ENCODE measurements around the gene ARVCF.

The ARVCF gene

DNA sequence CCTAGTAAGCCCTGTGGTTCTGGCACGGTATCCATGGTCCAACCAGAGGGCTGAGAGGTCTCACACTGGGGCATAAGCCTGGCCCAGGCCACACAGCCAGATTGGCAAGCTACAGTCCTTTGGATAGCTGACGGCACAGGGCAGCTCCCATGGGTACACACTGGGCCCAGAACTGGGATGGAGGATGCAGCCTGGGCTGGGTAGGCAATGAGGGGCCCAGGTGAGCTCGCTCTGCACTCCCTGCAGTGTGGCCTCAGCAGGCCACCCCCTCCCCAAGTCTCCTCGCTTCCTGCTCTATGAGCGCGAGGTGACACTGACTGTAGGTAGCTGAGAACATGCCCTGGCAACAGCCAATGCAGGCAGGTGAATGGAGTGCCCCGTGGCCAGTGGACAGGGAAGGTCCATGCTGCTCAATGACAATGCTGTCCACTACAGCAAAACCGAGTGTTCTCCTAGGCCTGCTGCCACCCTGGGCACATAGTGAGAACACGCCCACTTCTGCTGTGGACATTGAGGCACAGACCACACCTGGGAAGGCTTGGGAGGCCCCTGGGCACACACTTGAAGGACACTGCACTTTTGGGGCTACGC, 3.8 kb downstream of the ARVCF start:
- Histone ChIP-seq H3K27me3 (ENCODE audit: insufficient read depth, low read length) (peaks cover 13% of the 10 kb centered on the region), H3K36me3 (ENCODE audit: insufficient read depth, low read length) (no peaks in the 10 kb centered on the region), H3K4me1 (ENCODE audit: insufficient read depth, low read length) (peaks cover 14% of the 10 kb centered on the region), H3K4me3 (ENCODE audit: low read length) (no peak overlapping the region), H2AFZ (ENCODE audit: low read depth, low read length) (no peak overlapping the region), H3K9me3 (ENCODE audit: low read length) (no peaks in the 10 kb centered on the region)

DNA sequence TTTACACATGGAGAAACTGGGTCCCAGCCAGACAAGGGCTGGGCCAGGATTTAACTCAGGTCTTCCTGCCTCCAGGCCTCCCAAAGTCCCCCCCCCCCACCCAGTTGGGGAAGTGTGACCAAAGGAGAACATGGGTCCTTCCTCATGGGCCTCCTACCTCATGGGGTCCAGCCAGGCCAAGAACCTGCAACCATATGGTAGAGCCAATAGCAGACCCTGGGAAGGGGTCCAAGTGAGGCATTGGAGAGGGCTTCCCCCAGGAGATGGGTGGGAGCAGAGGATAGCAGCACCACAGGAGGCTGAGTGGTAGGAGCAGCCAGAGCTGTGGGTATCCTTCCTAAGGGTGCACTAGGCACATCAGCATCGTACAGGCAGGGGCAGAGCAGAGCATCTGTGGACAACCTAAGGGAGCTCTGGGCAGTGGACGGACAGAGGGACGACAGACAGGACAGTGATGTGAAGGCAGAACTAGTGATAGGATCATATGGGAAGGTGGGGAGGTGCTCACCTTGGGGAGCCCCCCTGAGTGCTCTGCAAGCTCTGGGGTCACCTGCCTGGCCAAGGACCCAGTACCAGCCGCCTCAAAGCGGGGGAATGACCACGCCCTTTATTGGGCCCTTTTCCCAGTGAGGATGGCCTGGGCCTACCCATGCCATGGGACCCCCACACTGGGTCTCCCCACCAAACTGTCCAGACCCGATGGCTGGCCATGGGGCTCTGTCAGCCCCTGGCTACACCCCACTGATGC, 4.5 kb downstream of the ARVCF start:
- Histone ChIP-seq H3K36me3 (ENCODE audit: insufficient read depth, low read length) (no peaks in the 10 kb centered on the region), H3K27me3 (ENCODE audit: insufficient read depth, low read length) (peaks cover 6% of the 10 kb centered on the region), H3K4me3 (ENCODE audit: low read length) (no peak overlapping the region), H3K4me1 (ENCODE audit: insufficient read depth, low read length) (peaks cover 9% of the 10 kb centered on the region), H2AFZ (ENCODE audit: low read depth, low read length) (no peak overlapping the region), H3K9me3 (ENCODE audit: low read length) (no peaks in the 10 kb centered on the region)

DNA sequence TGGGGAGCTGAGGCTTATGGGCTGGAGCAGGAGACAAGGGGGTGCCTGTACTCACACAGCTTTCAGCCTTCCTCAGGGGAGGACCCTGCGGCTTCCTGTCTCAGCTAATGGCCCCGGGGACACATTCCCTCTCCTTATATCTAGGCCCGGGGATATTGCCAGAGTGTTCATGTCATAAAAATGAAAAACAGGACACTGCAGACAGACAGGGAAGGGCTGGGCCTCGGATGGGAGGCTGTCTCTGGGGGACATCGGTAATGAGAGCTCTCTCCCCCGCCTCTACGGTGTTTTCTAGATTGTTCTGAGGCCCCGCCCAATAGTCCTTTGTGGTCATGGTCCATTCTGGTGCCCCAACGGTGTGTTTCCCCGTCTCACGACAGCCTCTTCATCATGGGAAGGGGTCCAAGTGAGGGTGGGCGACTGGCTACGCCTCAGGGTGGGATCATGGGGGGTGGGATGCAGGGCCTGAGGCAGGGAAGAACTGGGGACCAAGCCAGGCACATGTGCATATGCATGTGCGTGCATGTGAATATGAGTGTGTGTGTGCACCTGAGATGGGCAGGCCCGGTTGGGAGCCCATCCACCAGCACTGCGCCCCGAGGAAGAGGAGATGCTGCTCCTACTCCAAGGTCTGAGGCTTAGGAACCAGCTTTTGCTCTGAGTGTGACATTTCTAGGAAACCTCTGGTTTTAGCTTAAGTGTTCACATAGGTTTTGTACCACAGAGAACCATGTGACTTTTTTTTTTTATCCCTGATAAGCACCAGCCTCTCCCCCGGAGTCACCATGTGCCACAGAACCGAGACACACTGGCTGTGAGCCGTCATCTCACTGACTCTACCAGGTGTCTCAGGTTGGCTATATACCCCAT, 5.3 kb downstream of the ARVCF start:
- Histone ChIP-seq H3K4me3 (ENCODE audit: low read length) (no peak overlapping the region), H2AFZ (ENCODE audit: low read depth, low read length) (no peak overlapping the region), H3K27me3 (ENCODE audit: insufficient read depth, low read length) (peaks cover 5% of the 10 kb centered on the region), H3K4me1 (ENCODE audit: insufficient read depth, low read length) (peaks cover 7% of the 10 kb centered on the region), H3K36me3 (ENCODE audit: insufficient read depth, low read length) (no peaks in the 10 kb centered on the region), H3K9me3 (ENCODE audit: low read length) (no peaks in the 10 kb centered on the region)

DNA sequence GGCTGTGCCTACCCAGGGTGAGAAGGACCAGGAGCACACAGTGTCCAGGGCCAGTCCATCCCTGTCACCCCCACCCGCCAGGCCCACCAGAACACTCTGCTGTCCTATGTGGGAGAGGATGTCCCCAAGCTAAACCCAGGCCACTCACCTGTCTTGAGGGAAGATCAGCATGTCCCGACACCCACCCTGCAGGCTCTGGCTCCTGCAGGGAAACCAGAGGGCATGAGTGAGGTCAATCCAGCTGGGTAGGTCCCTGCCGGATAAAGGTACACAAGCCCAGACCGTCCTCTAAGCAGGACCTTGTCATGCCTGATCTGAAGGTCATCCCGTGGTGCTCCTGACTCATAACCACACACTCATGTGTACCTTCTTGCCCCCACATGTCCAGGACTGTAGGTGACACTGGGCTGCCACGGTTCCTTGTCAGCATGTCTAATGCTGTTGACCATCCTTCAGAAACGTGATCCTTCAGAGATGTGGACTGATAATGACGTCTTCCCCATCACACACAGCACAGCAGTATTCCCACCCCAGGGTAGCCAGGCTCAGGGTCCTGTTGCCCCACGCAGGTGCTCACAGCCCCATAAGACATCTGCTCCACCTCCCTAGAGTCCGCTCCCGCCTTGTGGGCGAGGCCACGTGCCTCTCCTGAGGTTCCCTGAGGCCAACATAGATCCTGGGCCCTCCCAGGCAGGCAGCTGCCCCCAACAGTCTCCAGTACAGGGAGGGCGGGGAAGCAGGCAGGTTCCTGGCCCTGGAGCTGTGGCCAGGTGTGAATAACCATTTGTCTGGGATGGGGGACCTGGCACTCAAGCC, 6.1 kb downstream of the ARVCF start:
- no peaks in the 10 kb centered on the region for H3K36me3 ChIP-seq (ENCODE audit: insufficient read depth, low read length)
- no peak overlapping the region for H2AFZ ChIP-seq (ENCODE audit: low read depth, low read length)
- peaks cover 4% of the 10 kb centered on the region for H3K27me3 ChIP-seq (ENCODE audit: insufficient read depth, low read length)
- peaks cover 7% of the 10 kb centered on the region for H3K4me1 ChIP-seq (ENCODE audit: insufficient read depth, low read length)
- H3K4me3 ChIP-seq (ENCODE audit: low read length) = no peak overlapping the region
- no peaks in the 10 kb centered on the region for H3K9me3 ChIP-seq (ENCODE audit: low read length)

DNA sequence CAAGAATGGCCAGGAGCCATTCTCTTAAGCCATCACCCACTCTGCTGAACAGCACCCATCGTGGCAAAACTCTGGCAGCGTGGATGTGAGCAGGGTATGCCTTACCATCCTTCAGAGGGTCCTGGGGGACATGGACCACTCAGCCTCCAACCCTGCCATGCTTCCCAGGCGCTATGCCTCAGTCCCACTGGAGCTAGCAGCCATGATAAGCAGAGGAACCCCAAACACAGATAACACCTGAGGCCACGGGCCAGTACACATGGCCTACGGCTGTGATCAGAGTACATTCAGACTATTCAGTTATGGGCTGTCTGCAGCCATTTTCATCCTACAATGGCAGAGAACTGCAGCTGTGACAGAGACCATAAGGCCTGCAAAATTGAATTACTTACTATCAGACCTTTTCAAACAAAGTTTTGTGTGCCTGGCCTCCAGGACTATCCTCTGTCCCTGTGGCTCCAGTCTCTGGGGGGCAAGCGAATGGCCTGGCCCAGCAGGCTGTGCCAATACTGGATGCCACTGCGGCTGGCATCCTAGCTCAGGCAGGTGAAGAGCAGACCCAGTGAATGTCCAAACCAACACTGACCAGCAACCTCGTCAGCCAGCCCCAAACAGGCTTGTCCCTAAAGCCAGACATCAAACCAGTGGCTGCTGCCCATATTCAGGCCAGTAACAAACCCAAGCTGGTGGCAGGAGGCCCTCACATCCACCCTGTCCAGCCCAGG, 6.9 kb downstream of the ARVCF start:
- H2AFZ ChIP-seq (ENCODE audit: low read depth, low read length) = no peak overlapping the region
- peaks cover 4% of the 10 kb centered on the region for H3K4me1 ChIP-seq (ENCODE audit: insufficient read depth, low read length)
- H3K36me3 ChIP-seq (ENCODE audit: insufficient read depth, low read length) = no peaks in the 10 kb centered on the region
- no peak overlapping the region for H3K4me3 ChIP-seq (ENCODE audit: low read length)
- H3K9me3 ChIP-seq (ENCODE audit: low read length) = no peaks in the 10 kb centered on the region
- no peaks in the 10 kb centered on the region for H3K27me3 ChIP-seq (ENCODE audit: insufficient read depth, low read length)

DNA sequence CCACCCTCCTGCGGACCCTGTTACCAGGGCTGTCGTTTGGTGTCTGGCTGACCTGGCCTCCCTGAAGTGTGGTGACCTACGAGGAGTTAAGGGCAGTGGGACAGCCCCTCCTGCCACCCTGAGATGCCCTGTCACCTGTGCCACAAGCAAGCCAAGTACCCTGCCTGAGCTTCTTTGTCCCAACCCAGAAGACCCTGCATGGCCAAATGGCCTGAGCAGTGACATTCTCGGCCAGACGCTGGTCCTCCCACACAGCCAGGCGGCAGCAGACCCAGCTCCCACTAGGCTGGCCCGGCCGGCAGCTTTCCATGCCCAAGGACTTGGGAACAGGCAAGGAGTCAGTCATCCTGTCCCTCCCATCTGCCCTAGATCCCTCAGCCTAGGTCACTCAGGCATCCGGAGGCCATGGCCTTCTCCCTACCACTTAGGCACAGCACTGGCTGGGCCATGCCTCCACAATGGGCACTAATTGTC, 7.6 kb downstream of the ARVCF start:
- Histone ChIP-seq H3K36me3 (ENCODE audit: insufficient read depth, low read length) (no peaks in the 10 kb centered on the region), H3K4me3 (ENCODE audit: low read length) (no peak overlapping the region), H2AFZ (ENCODE audit: low read depth, low read length) (no peak overlapping the region), H3K4me1 (ENCODE audit: insufficient read depth, low read length) (peaks cover 4% of the 10 kb centered on the region), H3K9me3 (ENCODE audit: low read length) (peaks cover 2% of the 10 kb centered on the region), H3K27me3 (ENCODE audit: insufficient read depth, low read length) (no peaks in the 10 kb centered on the region)

DNA sequence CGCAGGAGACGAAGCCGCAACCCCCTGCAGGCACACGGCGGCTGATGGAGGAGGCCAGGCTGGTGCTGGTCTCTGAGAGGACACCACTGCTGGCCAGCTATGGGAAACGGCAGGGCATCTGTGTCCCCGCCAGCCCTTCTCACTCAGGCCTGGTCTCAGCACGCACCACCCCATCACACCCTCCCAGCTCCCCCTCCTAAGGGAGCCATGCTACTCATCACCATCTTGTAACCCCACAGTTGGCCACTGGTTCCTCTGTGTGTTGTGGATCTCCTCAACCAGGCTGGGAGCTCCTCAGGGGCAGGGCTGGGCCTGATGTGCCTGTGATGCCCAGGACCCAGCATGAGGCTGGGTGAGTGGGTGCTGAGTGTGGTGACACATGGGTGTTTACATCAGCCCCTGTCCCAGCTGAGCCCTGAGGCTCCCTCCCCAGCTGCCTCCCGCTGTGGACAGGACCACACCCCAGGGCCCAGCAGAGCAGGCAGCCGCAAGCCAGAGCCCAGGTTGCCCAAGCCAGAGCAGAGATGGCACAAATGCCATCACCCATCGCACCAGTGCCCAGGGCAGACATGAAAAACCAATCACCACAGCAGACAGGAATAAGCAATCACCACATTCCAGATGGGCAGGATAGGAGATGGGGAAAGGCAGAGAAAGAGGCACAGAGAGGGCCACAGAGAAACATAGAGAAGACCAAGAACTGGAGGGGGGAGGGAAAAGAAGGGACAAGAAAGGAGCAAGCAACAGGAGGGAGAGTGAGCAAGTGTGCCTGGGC, 8.2 kb downstream of the ARVCF start:
- Histone ChIP-seq H3K4me3 (ENCODE audit: low read length) (no peak overlapping the region), H3K4me1 (ENCODE audit: insufficient read depth, low read length) (peaks cover 4% of the 10 kb centered on the region), H3K27me3 (ENCODE audit: insufficient read depth, low read length) (no peaks in the 10 kb centered on the region), H2AFZ (ENCODE audit: low read depth, low read length) (no peak overlapping the region), H3K36me3 (ENCODE audit: insufficient read depth, low read length) (no peaks in the 10 kb centered on the region), H3K9me3 (ENCODE audit: low read length) (peaks cover 2% of the 10 kb centered on the region)

DNA sequence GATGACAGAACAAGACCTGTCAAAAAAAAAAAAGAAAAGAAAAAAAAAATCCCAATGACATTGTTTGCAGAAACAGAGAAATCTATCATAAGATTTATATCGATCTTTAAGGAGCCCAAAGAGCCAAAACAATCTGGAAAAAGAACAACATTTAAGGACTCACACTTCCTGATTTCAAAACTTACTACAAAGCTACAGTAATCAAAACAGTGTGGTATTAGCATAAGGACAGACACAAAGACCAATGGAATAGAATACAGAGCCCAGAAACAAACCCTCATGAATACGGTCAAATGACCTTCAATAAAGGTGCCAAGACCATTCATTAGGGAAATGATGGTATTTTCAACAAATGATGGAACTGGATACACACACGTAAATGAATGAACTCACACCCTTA, 12.2 kb downstream of the ARVCF start:
- Histone ChIP-seq H3K36me3 (ENCODE audit: insufficient read depth, low read length) (no peaks in the 10 kb centered on the region), H3K9me3 (ENCODE audit: low read length) (peaks cover 2% of the 10 kb centered on the region), H3K27me3 (ENCODE audit: insufficient read depth, low read length) (no peaks in the 10 kb centered on the region), H3K4me3 (ENCODE audit: low read length) (no peak overlapping the region), H2AFZ (ENCODE audit: low read depth, low read length) (no peak overlapping the region), H3K4me1 (ENCODE audit: insufficient read depth, low read length) (peaks cover 31% of the 10 kb centered on the region)

DNA sequence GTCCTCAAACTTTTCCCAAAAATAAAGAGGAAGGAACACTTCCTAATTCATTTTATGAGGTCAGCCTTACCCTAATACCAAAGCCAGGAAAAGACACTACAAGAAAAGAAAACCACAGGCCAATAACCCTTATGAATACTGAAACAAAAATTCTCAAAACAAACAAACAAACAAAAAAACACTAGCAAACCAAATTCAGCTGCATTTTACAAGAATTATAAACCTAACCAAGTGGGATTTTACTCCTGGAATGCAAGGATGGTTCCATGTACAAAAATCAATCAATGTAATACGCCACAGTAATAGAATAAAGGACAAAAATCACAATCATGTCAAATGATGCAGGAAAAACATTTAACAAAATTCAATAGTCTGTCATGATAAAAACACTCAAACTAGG, 13.3 kb downstream of the ARVCF start:
- no peaks in the 10 kb centered on the region for H3K27me3 ChIP-seq (ENCODE audit: insufficient read depth, low read length)
- no peak overlapping the region for H3K4me3 ChIP-seq (ENCODE audit: low read length)

DNA sequence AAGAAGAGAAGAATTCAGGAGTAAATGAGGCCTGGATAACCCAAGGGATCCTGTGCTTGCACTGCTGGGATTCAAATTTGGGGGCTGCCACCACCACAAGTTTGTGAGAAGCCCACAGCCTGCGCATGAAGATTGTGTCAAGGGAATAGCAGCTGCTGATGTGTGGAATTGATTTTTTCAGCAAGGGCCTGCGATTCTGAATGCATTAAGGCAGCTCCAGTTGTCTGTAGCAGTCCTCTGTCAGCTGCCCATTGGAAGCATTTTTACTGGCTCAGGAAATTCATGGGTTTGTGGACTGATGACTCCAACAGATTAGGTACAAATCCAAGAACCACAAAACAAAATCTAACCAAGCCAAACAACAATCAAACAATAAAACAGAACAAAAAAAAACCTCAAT, 14.0 kb downstream of the ARVCF start:
- peaks cover 2% of the 10 kb centered on the region for H3K9me3 ChIP-seq (ENCODE audit: low read length)
- H3K27me3 ChIP-seq (ENCODE audit: insufficient read depth, low read length) = no peaks in the 10 kb centered on the region
- H3K4me1 ChIP-seq (ENCODE audit: insufficient read depth, low read length) = peaks cover 49% of the 10 kb centered on the region
- no peaks in the 10 kb centered on the region for H3K36me3 ChIP-seq (ENCODE audit: insufficient read depth, low read length)
- no peak overlapping the region for H3K4me3 ChIP-seq (ENCODE audit: low read length)
- peak overlapping the region; percentile 2 for H2AFZ ChIP-seq (ENCODE audit: low read depth, low read length)

More for the DNA sequence above, 13.3 kb downstream of the ARVCF start:
- peaks cover 2% of the 10 kb centered on the region for H3K9me3 ChIP-seq (ENCODE audit: low read length)
- H3K4me1 ChIP-seq (ENCODE audit: insufficient read depth, low read length) = peaks cover 42% of the 10 kb centered on the region
- H2AFZ ChIP-seq (ENCODE audit: low read depth, low read length) = no peak overlapping the region
- H3K36me3 ChIP-seq (ENCODE audit: insufficient read depth, low read length) = no peaks in the 10 kb centered on the region

DNA sequence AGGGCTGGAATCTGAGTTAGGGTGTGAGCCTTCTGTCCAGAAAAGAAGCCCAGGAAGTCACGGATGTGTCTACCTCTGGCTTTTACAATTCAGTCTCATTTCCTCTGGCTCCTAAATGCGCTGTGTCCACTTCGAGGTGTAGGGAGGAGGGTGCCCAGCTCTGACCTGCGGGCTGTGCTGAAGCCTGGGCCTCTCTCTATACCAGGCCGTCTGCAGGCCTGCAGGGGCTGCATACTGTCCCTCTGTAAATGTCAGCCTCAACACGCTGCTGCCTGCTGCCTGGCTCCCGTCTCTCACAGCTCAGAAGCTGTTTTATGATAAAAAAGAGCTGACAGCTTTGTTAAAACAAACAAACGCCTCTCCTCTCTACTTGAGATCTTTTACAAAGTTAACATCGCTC, 14.5 kb downstream of the ARVCF start:
- H3K27me3 ChIP-seq (ENCODE audit: insufficient read depth, low read length) = no peaks in the 10 kb centered on the region
- H3K9me3 ChIP-seq (ENCODE audit: low read length) = peaks cover 2% of the 10 kb centered on the region
- peak overlapping the region; percentile 2 for H2AFZ ChIP-seq (ENCODE audit: low read depth, low read length)
- no peak overlapping the region for H3K4me3 ChIP-seq (ENCODE audit: low read length)
- H3K4me1 ChIP-seq (ENCODE audit: insufficient read depth, low read length) = peaks cover 54% of the 10 kb centered on the region
- H3K36me3 ChIP-seq (ENCODE audit: insufficient read depth, low read length) = no peaks in the 10 kb centered on the region
